Fibroblast of lung (primary cell): ENCODE data around the gene CTSC. TPM values are rescaled to one million over a fixed set of nuclear protein-coding genes. Genes with fewer than 3 reads are reported as not detected.

ENCODE experiments used
- DNase-seq, 2 donors: peaks; one replicate each; pipeline versions ENCODE4 v3.0.0 to v3.0.0-alpha.2; 2010; ENCODE audit warnings: low read depth in 2 of 2
- H2AFZ ChIP-seq: 2 replicates; pipeline ENCODE4 v1.5.1; 2012; ENCODE audit warnings: low read length, control low read depth, inconsistent platforms
- H3K27ac ChIP-seq: 2 replicates; pipeline ENCODE4 v1.5.1; 2011; ENCODE audit warnings: low read length, control low read depth; ENCODE audit not compliant: insufficient read depth
- H3K27me3 ChIP-seq: 2 replicates; pipeline ENCODE4 v1.5.1; 2011; ENCODE audit warnings: mild to moderate bottlenecking, low read length; ENCODE audit not compliant: control insufficient read depth, insufficient read depth
- H3K36me3 ChIP-seq: 2 replicates; pipeline ENCODE4 v1.5.1; 2011; ENCODE audit warnings: low read length; ENCODE audit not compliant: control insufficient read depth, insufficient read depth
- H3K4me1 ChIP-seq: 2 replicates; pipeline ENCODE4 v1.5.1; 2011; ENCODE audit warnings: low read length; ENCODE audit not compliant: control insufficient read depth, insufficient read depth; ENCODE audit errors: extremely low read depth
- H3K4me2 ChIP-seq: 2 replicates; pipeline ENCODE4 v1.5.1; 2011; ENCODE audit warnings: low read length, control low read depth; ENCODE audit not compliant: insufficient read depth; ENCODE audit errors: extremely low read depth
- H3K4me3 ChIP-seq, 4 experiments: fragments of 200-600 bp in 1 of 4; sonication (generic) in 1 of 4; replicated peaks in 1 of 4; 2 replicates each; pipeline ENCODE4 v1.5.1; 2011 to 2016; ENCODE audit warnings: low read length in 4 of 4, low read depth in 3 of 4, mild to moderate bottlenecking in 3 of 4, control low read depth in 2 of 4, inconsistent platforms in 1 of 4, mixed read lengths in 1 of 4; ENCODE audit not compliant: insufficient read depth in 1 of 4; ENCODE audit errors: control extremely low read depth in 1 of 4
- H3K79me2 ChIP-seq: 2 replicates; pipeline ENCODE4 v1.5.1; 2012; ENCODE audit warnings: mild to moderate bottlenecking, low read length, inconsistent platforms; ENCODE audit not compliant: control insufficient read depth, insufficient read depth
- H3K9ac ChIP-seq: 2 replicates; pipeline ENCODE4 v1.5.1; 2011; ENCODE audit warnings: mild to moderate bottlenecking, low read length, control low read depth; ENCODE audit not compliant: insufficient read depth
- H3K9me3 ChIP-seq: 2 replicates; pipeline ENCODE4 v1.5.1; 2012; ENCODE audit warnings: low read depth, low read length; ENCODE audit not compliant: control insufficient read depth, insufficient read depth
- H4K20me1 ChIP-seq: 2 replicates; pipeline ENCODE4 v1.5.1; 2011; ENCODE audit warnings: low read length; ENCODE audit not compliant: control insufficient read depth, insufficient read depth; ENCODE audit errors: extremely low read depth
- CTCF ChIP-seq, 2 donors: IDR thresholded peaks in 1 of 2; conservative IDR thresholded peaks in 1 of 2; 1 replicate in 1 of 2; 2 replicates in 1 of 2; pipeline ENCODE4 v1.5.1; 2011 to 2012; ENCODE audit warnings: low read length in 2 of 2, control low read depth in 1 of 2, inconsistent platforms in 1 of 2, low read depth in 1 of 2, mild to moderate bottlenecking in 1 of 2
- EZH2 ChIP-seq: IDR thresholded peaks from 2 replicates; pipeline ENCODE4 v1.5.1; 2012; ENCODE audit warnings: low read length, control low read depth, mild to moderate bottlenecking; ENCODE audit errors: missing control alignments
- polyA plus RNA-seq, 2 donors: library from polyadenylated mRNA; depleted of rRNA in 1 of 2; stranded (reverse) in 1 of 2; unstranded in 1 of 2; fragments of >200 nt; gene quantifications; 2 replicates each; pipeline ENCODE4 v1.2.1, GENCODE V29; 2011 to 2012; ENCODE audit warnings: missing spikeins in 1 of 2
- total RNA-seq: library from RNA; depleted of rRNA; stranded (reverse); fragments of >200 nt; gene quantifications from 2 replicates; pipeline ENCODE4 v1.2.1, GENCODE V29; 2014

CTSC gene
- total and polyA plus RNA-seq, 2 donors (not counting 1 experiment from before 2014, with no cell fraction given) = 75.8 to 593 TPM

GRCh38 chr11:88344869-88345268, 7.3 kb upstream of the CTSC start:
- H3K9me3 ChIP-seq = no peaks in the 10 kb centered on the region
- H3K79me2 ChIP-seq = no peaks in the 10 kb centered on the region
- H4K20me1 ChIP-seq = no peaks in the 10 kb centered on the region
- H3K27ac ChIP-seq = no peak overlapping the region
- H2AFZ ChIP-seq = no peak overlapping the region
- H3K4me1 ChIP-seq = peaks cover 2% of the 10 kb centered on the region
- H3K27me3 ChIP-seq = no peaks in the 10 kb centered on the region
- DNase-seq = no peak
- TF ChIP-seq EZH2 (no peak), CTCF (conservative IDR thresholded peaks at IDR 0.05 in 1 of 2, IDR thresholded peaks at IDR 0.05 in 1 of 2; ENCODE audit: low read depth in 1 of 2, low read length in 2 of 2) (no peak)
- H3K4me2 ChIP-seq = no peak overlapping the region
- no peaks in the 10 kb centered on the region for H3K36me3 ChIP-seq
- H3K4me3 ChIP-seq = no peak overlapping the region
- no peak overlapping the region for H3K9ac ChIP-seq

DNA sequence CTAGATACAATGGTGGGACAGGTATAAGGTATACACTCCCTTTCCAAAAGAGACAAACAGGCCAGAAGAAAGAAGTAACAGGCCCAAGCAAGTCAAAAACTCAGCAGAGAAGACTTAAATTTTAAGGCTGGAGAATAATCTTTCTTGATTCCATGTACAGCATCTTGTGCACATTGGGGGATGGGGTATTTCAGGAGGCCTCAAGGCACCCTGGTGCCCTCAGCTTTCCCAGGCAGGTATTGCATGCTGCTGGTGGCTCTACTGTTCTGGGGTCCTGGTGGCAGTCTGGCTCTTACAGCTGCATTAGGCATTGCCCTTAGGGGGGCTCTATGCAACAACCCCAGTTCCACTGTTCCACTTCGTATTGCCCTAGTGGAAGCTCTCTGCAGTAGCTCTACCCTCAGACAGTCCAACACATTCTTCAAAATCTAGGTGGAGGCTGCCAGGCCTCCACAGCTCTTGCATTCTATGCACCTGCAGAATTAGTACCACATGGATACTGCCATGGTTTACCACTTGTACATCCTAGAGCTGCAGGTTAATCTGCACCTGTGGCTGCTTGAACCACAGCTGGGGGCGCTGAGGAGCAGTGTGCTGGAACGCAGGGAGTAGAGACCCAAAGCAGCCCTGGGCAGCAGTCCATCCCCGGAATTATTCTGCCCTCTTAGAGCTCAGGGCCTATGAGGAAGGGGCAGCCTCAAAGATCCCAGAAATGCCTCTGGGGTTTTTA, 4.2 kb upstream of the CTSC start:
- Histone ChIP-seq H4K20me1 (no peaks in the 10 kb centered on the region), H3K79me2 (peaks cover 11% of the 10 kb centered on the region), H3K4me1 (peaks cover 4% of the 10 kb centered on the region)

More for the DNA sequence above, 4.2 kb upstream of the CTSC start:
- no peaks in the 10 kb centered on the region for H3K27me3 ChIP-seq
- H3K9me3 ChIP-seq = no peaks in the 10 kb centered on the region
- H3K4me3 ChIP-seq = no peak overlapping the region
- no peak overlapping the region for H3K4me2 ChIP-seq
- H3K36me3 ChIP-seq = no peaks in the 10 kb centered on the region
- no peak for DNase-seq
- H2AFZ ChIP-seq = no peak overlapping the region
- TF ChIP-seq EZH2 = no peak
- no peak for TF ChIP-seq CTCF (conservative IDR thresholded peaks at IDR 0.05 in 1 of 2, IDR thresholded peaks at IDR 0.05 in 1 of 2; ENCODE audit: low read depth in 1 of 2, low read length in 2 of 2)
- H3K27ac ChIP-seq = no peak overlapping the region
- H3K9ac ChIP-seq = no peak overlapping the region
